OCI-LY7 (cell line): Measurements from ENCODE around the gene GALM.

Experiments used
- CTCF ChIP-seq: fragments of 200-600 bp; sonication (generic); conservative IDR thresholded peaks from 2 replicates; pipeline ENCODE4 v1.5.1; 2014; ENCODE audit warnings: mild to moderate bottlenecking, antibody characterized with exemption, low read length, moderate library complexity, mixed read lengths
- EZH2phosphoT487 ChIP-seq: fragments of 200-600 bp; sonication (generic); IDR thresholded peaks from 2 replicates; pipeline ENCODE4 v1.6.1; 2018; ENCODE audit warnings: low read depth, borderline replicate concordance, mild to moderate bottlenecking, mixed run types, antibody characterized with exemption, low read length, moderate library complexity, mixed read lengths

- TF ChIP-seq CTCF, result no peak
- TF ChIP-seq EZH2phosphoT487, result no peak
These were observed 17.7 kb upstream of the GALM start for GRCh38 chr2:38648107-38648761.
